ENCODE data around the gene TNIK. TPM values are rescaled to one million over a fixed set of nuclear protein-coding genes. Genes with fewer than 3 reads are reported as not detected.

The TNIK gene
- total RNA-seq, 2 donors from 2014 or later = 96.4 to 98.9 TPM

DNA sequence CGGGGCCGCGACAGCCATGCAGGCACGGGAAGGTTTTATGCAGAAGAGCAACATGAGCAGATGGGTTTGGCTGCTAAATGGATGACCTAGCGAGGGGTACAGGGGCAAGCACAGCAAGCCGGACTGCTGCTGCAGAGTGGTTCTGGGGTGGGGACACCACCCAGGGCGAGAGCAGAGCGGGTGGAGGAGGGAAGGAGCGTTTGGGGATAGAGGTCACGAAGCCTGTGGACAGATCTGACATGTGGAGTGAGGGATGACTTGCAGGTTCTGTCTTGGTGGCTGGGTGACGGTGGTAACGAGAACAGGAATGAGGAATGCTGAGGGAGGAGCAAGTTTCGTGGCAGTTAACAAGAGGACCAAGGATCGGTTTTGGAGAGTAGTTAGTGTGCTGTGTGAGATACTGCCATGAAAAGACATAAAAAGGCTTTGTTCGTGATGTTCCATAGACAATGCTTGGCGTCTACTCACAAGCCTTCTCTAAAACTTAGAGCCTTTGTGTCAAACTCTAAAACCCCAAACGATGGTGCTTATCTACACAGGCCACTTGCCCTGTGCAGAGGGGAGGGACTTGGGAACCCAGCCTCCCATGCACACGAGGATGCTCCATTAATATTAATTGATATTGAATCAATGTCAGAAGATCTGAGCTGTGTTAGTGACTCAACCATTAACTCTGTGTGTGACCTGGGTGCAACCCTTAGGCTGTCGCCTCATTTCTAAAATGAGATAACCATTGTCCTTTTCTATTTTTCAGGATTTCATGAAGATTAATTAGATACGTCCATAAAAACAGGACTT lies 301.0 kb downstream of the TNIK start:
- Mint-ChIP-seq H3K4me3 (no peak overlapping the region), H3K27me3 (no peaks in the 10 kb centered on the region), H3K36me3 (ENCODE audit: low read depth) (peaks cover 15% of the 10 kb centered on the region), H3K27ac (peak overlapping the region; percentile 82), H3K4me1 (peaks cover 11% of the 10 kb centered on the region)
- ATAC-seq (no peak), DNase-seq (no peak)
- H3K9me3 ChIP-seq (ENCODE audit: control insufficient read depth, low read length, poor library complexity, severe bottlenecking) = no peaks in the 10 kb centered on the region

GRCh38 chr3:171157980-171158379 lies 302.2 kb downstream of the TNIK start:
- DNase-seq = no peak
- Mint-ChIP-seq H3K4me1 (peaks cover 17% of the 10 kb centered on the region), H3K27me3 (no peaks in the 10 kb centered on the region), H3K4me3 (no peak overlapping the region), H3K36me3 (ENCODE audit: low read depth) (peaks cover 20% of the 10 kb centered on the region), H3K27ac (no peak overlapping the region)
- H3K9me3 ChIP-seq (ENCODE audit: control insufficient read depth, low read length, poor library complexity, severe bottlenecking) = no peaks in the 10 kb centered on the region
- no peak for ATAC-seq

GRCh38 chr3:171157286-171157685 lies 302.9 kb downstream of the TNIK start:
- ATAC-seq (no peak), DNase-seq (no peak)
- Mint-ChIP-seq H3K27ac (no peak overlapping the region), H3K27me3 (no peaks in the 10 kb centered on the region), H3K36me3 (ENCODE audit: low read depth) (peaks cover 22% of the 10 kb centered on the region), H3K4me1 (peaks cover 21% of the 10 kb centered on the region), H3K4me3 (no peak overlapping the region)
- H3K9me3 ChIP-seq (ENCODE audit: control insufficient read depth, low read length, poor library complexity, severe bottlenecking) = no peaks in the 10 kb centered on the region

- H3K4me3 Mint-ChIP-seq = no peak overlapping the region
- ATAC-seq (no peak), DNase-seq (no peak)
- H3K36me3 Mint-ChIP-seq (ENCODE audit: low read depth) = peaks cover 23% of the 10 kb centered on the region
- H3K27ac Mint-ChIP-seq = no peak overlapping the region
- H3K4me1 Mint-ChIP-seq = peaks cover 22% of the 10 kb centered on the region
- H3K9me3 ChIP-seq (ENCODE audit: control insufficient read depth, low read length, poor library complexity, severe bottlenecking) = no peaks in the 10 kb centered on the region
- H3K27me3 Mint-ChIP-seq = no peaks in the 10 kb centered on the region
Measured at GRCh38 chr3:171156401-171157010, 303.7 kb downstream of the TNIK start.

GRCh38 chr3:171155122-171155700 lies 305.0 kb downstream of the TNIK start:
- no peak overlapping the region for H3K4me3 Mint-ChIP-seq
- ATAC-seq = no peak
- H3K27me3 Mint-ChIP-seq = no peaks in the 10 kb centered on the region
- no peaks in the 10 kb centered on the region for H3K9me3 ChIP-seq (ENCODE audit: control insufficient read depth, low read length, poor library complexity, severe bottlenecking)
- peaks cover 20% of the 10 kb centered on the region for H3K4me1 Mint-ChIP-seq
- no peak for DNase-seq
- H3K36me3 Mint-ChIP-seq (ENCODE audit: low read depth) = peaks cover 26% of the 10 kb centered on the region
- H3K27ac Mint-ChIP-seq = no peak overlapping the region

DNA sequence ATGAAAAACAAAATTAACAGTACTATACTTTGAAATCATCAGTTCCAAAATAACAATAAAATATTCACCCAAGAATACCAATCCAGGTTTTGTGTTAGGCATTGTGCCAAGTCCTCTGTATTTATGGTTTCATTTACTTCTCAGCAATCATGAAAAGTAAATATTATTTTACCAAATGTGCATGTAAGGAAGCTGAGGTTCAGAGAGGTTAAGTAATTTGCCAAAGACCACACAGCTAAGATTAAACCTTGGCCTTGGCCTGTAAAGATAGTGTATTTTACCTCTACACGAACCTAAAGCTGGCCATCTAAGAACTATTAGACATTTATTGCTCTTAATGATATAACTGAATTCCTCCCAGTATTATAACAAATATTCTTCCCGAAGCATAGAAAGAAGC lies 309.3 kb downstream of the TNIK start:
- H3K27me3 Mint-ChIP-seq = no peaks in the 10 kb centered on the region
- peaks cover 19% of the 10 kb centered on the region for H3K36me3 Mint-ChIP-seq (ENCODE audit: low read depth)
- ATAC-seq = no peak
- no peak for DNase-seq
- no peak overlapping the region for H3K4me3 Mint-ChIP-seq
- peaks cover 19% of the 10 kb centered on the region for H3K4me1 Mint-ChIP-seq
- H3K27ac Mint-ChIP-seq = no peak overlapping the region
- H3K9me3 ChIP-seq (ENCODE audit: control insufficient read depth, low read length, poor library complexity, severe bottlenecking) = no peaks in the 10 kb centered on the region

DNA sequence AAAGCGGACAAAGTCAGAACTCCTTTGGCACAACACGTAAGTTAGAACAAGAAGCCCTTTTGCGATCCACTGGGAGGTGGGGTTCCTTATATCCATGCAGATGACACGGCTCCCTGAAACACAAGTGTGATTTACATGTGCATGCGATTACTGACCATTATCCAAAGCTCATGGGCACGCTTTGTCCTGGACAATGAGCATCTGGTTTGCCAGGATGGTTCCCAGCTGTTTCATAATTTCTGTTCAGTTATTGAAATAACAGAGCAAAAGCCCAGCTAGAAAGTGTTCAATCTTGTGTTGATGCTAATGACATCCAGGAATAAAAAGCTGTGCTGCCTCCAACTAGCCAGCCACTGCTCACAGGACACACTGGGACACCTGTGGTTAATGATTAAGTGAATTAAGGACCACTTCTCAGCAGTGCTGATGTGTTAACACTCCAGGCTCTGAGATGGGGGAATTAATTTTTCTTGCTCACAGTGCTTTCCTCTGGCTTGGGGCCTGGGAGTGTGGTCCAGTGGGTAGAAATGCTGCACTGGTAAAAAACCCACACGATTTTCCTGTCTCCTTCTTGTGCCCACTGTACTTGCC lies 310.6 kb downstream of the TNIK start:
- H3K9me3 ChIP-seq (ENCODE audit: control insufficient read depth, low read length, poor library complexity, severe bottlenecking) = no peaks in the 10 kb centered on the region
- no peak overlapping the region for H3K4me3 Mint-ChIP-seq
- H3K4me1 Mint-ChIP-seq = peaks cover 16% of the 10 kb centered on the region
- no peaks in the 10 kb centered on the region for H3K27me3 Mint-ChIP-seq
- peaks cover 17% of the 10 kb centered on the region for H3K36me3 Mint-ChIP-seq (ENCODE audit: low read depth)
- ATAC-seq (no peak), DNase-seq (no peak)
- no peak overlapping the region for H3K27ac Mint-ChIP-seq

- DNase-seq (no peak), ATAC-seq (no peak)
- no peaks in the 10 kb centered on the region for H3K27me3 Mint-ChIP-seq
- no peaks in the 10 kb centered on the region for H3K9me3 ChIP-seq (ENCODE audit: control insufficient read depth, low read length, poor library complexity, severe bottlenecking)
- no peak overlapping the region for H3K4me3 Mint-ChIP-seq
- H3K27ac Mint-ChIP-seq = no peak overlapping the region
- peaks cover 20% of the 10 kb centered on the region for H3K36me3 Mint-ChIP-seq (ENCODE audit: low read depth)
- H3K4me1 Mint-ChIP-seq = peaks cover 12% of the 10 kb centered on the region
Measured at GRCh38 chr3:171145798-171146197, 314.4 kb downstream of the TNIK start.

GRCh38 chr3:171142985-171143384 lies 317.2 kb downstream of the TNIK start:
- DNase-seq (no peak), ATAC-seq (no peak)
- Mint-ChIP-seq H3K27me3 (no peaks in the 10 kb centered on the region), H3K36me3 (ENCODE audit: low read depth) (peaks cover 22% of the 10 kb centered on the region), H3K27ac (no peak overlapping the region), H3K4me3 (no peak overlapping the region), H3K4me1 (peaks cover 10% of the 10 kb centered on the region)
- H3K9me3 ChIP-seq (ENCODE audit: control insufficient read depth, low read length, poor library complexity, severe bottlenecking) = no peaks in the 10 kb centered on the region

DNA sequence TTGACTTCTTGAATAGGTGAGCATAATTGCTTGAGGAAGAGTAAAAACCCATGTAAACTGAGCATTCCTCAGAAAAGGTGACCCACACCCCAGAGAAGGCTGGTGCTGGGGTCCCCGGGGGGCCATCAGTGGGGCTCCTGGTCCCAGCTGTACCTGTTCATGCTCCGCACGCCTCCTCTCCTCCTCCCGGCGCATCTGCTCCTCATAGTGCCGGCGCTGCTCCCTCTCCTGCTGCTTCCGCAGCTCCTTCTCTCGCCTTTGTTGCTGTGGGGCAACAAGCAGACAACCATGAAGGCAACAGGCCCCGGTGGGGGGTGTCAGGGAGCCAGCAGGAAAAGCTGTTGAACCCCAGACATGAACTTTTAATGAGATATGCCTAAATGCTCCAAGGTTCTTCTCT lies 320.0 kb downstream of the TNIK start:
- H3K36me3 Mint-ChIP-seq (ENCODE audit: low read depth) = peaks cover 27% of the 10 kb centered on the region
- ATAC-seq = no peak
- H3K4me3 Mint-ChIP-seq = no peak overlapping the region
- H3K4me1 Mint-ChIP-seq = peaks cover 7% of the 10 kb centered on the region
- H3K27ac Mint-ChIP-seq = no peak overlapping the region
- H3K9me3 ChIP-seq (ENCODE audit: control insufficient read depth, low read length, poor library complexity, severe bottlenecking) = no peaks in the 10 kb centered on the region
- DNase-seq = no peak
- no peaks in the 10 kb centered on the region for H3K27me3 Mint-ChIP-seq

DNA sequence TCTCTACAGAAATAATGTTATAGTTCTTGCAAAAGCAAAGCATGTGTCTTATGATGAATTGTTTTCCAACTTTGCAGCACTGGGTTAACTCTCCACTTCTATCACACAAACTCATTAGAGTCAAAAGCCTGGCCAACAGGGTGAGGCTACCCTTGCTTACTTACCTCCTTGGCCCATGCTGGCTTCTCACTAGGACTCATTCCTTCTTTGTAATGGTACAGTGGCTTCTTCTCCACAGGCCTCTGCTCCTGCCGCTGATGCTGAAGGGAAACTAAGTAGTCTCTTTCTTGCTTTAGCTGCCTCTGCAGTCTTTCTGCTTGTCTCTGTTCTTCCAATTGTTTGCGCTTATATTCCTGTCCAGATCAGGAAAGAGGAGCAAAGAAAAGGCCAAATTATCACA lies 322.2 kb downstream of the TNIK start:
- no peak overlapping the region for H3K4me3 Mint-ChIP-seq
- peaks cover 18% of the 10 kb centered on the region for H3K4me1 Mint-ChIP-seq
- ATAC-seq (no peak), DNase-seq (no peak)
- H3K9me3 ChIP-seq (ENCODE audit: control insufficient read depth, low read length, poor library complexity, severe bottlenecking) = no peaks in the 10 kb centered on the region
- H3K36me3 Mint-ChIP-seq (ENCODE audit: low read depth) = peaks cover 31% of the 10 kb centered on the region
- H3K27ac Mint-ChIP-seq = peak overlapping the region; percentile 1
- no peaks in the 10 kb centered on the region for H3K27me3 Mint-ChIP-seq

DNA sequence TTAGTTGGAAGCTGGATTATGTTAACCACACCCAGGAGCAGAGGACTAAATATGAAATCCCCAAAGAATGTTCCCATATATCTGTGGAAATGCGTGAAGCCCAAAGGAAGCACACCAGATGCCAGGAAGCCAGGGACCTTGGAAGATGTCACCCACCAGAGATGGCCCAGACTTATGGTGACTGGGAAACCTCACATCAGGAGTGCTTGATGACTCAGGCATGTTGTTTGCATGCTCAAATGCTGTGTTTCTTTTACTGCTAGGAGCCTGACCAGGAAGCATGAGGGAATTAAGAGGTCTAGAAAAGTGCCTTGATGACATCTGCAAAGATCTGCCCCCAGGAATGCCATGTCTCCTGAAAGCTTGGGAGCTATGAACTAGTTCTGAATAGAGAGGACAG lies 324.7 kb downstream of the TNIK start:
- peaks cover 21% of the 10 kb centered on the region for H3K36me3 Mint-ChIP-seq (ENCODE audit: low read depth)
- H3K27ac Mint-ChIP-seq = peak overlapping the region; percentile 43
- no peaks in the 10 kb centered on the region for H3K27me3 Mint-ChIP-seq
- no peaks in the 10 kb centered on the region for H3K9me3 ChIP-seq (ENCODE audit: control insufficient read depth, low read length, poor library complexity, severe bottlenecking)
- DNase-seq (no peak), ATAC-seq (no peak)
- H3K4me1 Mint-ChIP-seq = peaks cover 11% of the 10 kb centered on the region
- H3K4me3 Mint-ChIP-seq = no peak overlapping the region

DNA sequence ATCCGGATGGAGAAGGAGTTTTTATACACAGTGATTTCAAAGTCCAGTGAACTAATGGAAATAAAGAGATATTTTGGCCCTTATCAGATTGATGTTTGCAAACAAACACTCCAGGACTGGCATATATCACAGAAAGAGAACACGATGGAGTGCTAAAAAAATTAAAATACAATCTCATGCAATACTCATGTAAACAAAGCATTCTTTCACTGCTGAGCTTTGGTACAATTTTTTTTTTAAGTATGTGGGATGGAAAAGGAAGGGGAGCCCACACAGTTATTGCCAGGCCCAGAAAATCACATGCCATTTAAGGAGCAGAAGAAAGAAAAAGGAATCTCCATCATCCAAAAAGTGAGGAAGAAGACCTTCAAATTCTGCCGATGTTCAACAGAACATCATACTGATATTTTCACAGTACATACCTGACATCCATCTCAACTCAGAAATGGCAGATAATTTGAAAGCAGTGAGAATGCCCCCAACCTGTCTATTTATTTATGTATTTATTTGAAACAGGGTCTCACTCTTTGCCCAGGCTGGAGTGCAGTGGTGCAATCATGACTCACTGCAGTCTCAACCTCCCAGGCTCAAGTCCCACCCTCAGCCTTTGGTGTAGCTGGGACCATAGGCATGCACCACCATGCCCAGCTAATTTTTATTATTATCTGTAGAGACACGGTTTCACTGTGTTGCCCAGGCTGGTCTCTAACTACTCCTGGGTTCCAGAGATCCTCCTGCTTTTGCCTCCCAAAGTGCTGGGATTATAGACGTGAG lies 326.2 kb downstream of the TNIK start:
- Mint-ChIP-seq H3K36me3 (ENCODE audit: low read depth) (peaks cover 21% of the 10 kb centered on the region), H3K27ac (peak overlapping the region; percentile 37), H3K4me1 (peaks cover 17% of the 10 kb centered on the region), H3K4me3 (no peak overlapping the region), H3K27me3 (no peaks in the 10 kb centered on the region)
- ATAC-seq = no peak
- H3K9me3 ChIP-seq (ENCODE audit: control insufficient read depth, low read length, poor library complexity, severe bottlenecking) = no peaks in the 10 kb centered on the region
- no peak for DNase-seq

All from T-helper 17 cell (primary cell).